Colonic mucosa (tissue), 4 donors: ENCODE data around the gene SLAMF9. TPM values are rescaled to one million over a fixed set of nuclear protein-coding genes. Genes with fewer than 3 reads are reported as not detected.

ENCODE experiments used
- DNase-seq: peaks from one replicate; pipeline ENCODE4 v3.0.0-alpha.2; 2020
- H3K27ac ChIP-seq: fragments of 200-600 bp; one replicate; pipeline ENCODE4 v1.8.0; 2021
- H3K27me3 ChIP-seq: fragments of 200-600 bp; one replicate; pipeline ENCODE4 v1.8.0; 2021
- H3K36me3 ChIP-seq: fragments of 200-600 bp; one replicate; pipeline ENCODE4 v1.8.0; 2021
- H3K4me1 ChIP-seq: fragments of 200-600 bp; one replicate; pipeline ENCODE4 v1.8.0; 2021; ENCODE audit warnings: mild to moderate bottlenecking
- H3K4me3 ChIP-seq: fragments of 200-600 bp; one replicate; pipeline ENCODE4 v1.8.0; 2021
- H3K9ac ChIP-seq, 2 donors: one replicate each; pipeline ENCODE4 v1.7.0; 2013; ENCODE audit warnings: control low read depth in 2 of 2, low read depth in 2 of 2, low read length in 2 of 2
- H3K9me3 ChIP-seq: fragments of 200-600 bp; one replicate; pipeline ENCODE4 v1.8.0; 2021
- intact Hi-C: fragments of 100-400 bp; cut with DNase I; formaldehyde crosslinking; loops from one replicate; pipeline ENCODE4 v1.14.1; 2022
- total RNA-seq, 2 donors: library from RNA; stranded (reverse); fragmentation: NEBNext Ultra II Directional in 1 of 2; extraction: Animal tissue kit (Norgen Biotek cat#: 25700) in 1 of 2; gene quantifications; one replicate each; pipeline ENCODE4 v1.2.1, GENCODE V29; 2021
- TF ChIP-seq, protein P1 (sequence below): fragments of 200-600 bp; IDR thresholded peaks from one replicate; pipeline ENCODE4 v1.8.0; 2022; ENCODE audit warnings: antibody characterized with exemption, mild to moderate bottlenecking
- donor health status: healthy.
- donor health status: DM: no; HTN: no; CAD: no.
- donor health status: DM: no; HTN: no; CAD: no.

Gene SLAMF9
- total RNA-seq, 2 donors from 2014 or later: not detected

- Histone ChIP-seq H3K4me3 (peak overlapping the region; percentile 30), H3K4me1 (no peaks in the 10 kb centered on the region), H3K27me3 (no peaks in the 10 kb centered on the region), H3K9me3 (no peaks in the 10 kb centered on the region), H3K27ac (peak overlapping the region; percentile 83), H3K36me3 (no peaks in the 10 kb centered on the region), H3K9ac (peak overlapping the region in 1 of 2 donors; percentile 67)
- DNase-seq: peak; percentile 81
- intact Hi-C loops: no loop called here
- TF ChIP-seq, protein P1, sequence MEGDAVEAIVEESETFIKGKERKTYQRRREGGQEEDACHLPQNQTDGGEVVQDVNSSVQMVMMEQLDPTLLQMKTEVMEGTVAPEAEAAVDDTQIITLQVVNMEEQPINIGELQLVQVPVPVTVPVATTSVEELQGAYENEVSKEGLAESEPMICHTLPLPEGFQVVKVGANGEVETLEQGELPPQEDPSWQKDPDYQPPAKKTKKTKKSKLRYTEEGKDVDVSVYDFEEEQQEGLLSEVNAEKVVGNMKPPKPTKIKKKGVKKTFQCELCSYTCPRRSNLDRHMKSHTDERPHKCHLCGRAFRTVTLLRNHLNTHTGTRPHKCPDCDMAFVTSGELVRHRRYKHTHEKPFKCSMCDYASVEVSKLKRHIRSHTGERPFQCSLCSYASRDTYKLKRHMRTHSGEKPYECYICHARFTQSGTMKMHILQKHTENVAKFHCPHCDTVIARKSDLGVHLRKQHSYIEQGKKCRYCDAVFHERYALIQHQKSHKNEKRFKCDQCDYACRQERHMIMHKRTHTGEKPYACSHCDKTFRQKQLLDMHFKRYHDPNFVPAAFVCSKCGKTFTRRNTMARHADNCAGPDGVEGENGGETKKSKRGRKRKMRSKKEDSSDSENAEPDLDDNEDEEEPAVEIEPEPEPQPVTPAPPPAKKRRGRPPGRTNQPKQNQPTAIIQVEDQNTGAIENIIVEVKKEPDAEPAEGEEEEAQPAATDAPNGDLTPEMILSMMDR: no peak
Measured at GRCh38 chr1:159960721-159961381, 6.8 kb upstream of the SLAMF9 start.

- Histone ChIP-seq H3K9ac (no peak overlapping the region), H3K4me1 (no peaks in the 10 kb centered on the region), H3K9me3 (no peaks in the 10 kb centered on the region), H3K27me3 (no peaks in the 10 kb centered on the region), H3K27ac (no peak overlapping the region), H3K4me3 (no peak overlapping the region), H3K36me3 (no peaks in the 10 kb centered on the region)
- TF ChIP-seq, protein P1: no peak
- no peak for DNase-seq
- intact Hi-C loops: no loop called here
Measured at GRCh38 chr1:159959451-159959850, 5.4 kb upstream of the SLAMF9 start.

DNA sequence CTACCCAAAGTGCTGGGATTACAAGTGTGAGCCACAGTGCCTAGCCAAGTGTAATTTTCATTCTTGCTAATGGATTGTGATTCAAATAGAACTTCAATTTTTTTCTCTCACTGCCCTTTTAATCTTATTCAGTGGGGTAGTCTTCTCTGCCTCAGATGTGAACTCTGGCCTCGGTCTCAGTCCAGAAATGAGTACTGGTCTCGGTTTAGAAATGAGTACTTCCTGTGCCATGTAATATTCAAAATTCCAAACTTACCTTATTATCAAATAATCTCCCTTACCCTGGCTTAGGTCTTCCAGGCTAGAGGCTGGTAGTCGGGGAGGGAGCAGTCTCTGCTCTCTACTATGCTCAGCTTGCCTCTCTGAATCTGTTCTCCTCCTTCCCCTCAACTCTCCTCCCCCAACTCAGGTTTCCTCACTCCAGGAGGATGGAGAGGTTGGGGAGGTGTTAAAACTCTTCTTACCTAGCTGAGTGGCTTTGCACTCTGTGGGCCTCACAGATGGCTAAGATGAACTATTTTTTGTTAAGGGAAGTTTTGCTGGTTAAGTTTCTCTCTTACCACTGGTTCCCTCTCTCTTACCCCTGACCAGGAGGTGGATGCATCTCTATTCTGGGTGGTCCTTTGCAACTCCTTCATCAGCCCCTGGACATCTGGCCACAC, 4.8 kb upstream of the SLAMF9 start:
- no peak overlapping the region for H3K9ac ChIP-seq
- H3K27me3 ChIP-seq: no peaks in the 10 kb centered on the region
- H3K4me1 ChIP-seq: no peaks in the 10 kb centered on the region
- H3K36me3 ChIP-seq: no peaks in the 10 kb centered on the region
- H3K9me3 ChIP-seq: no peaks in the 10 kb centered on the region
- intact Hi-C loops: no loop called here
- TF ChIP-seq, protein P1: no peak
- no peak overlapping the region for H3K27ac ChIP-seq
- no peak for DNase-seq
- no peak overlapping the region for H3K4me3 ChIP-seq

- Histone ChIP-seq H3K9ac (peak overlapping the region in 1 of 2 donors; percentile 26), H3K27me3 (no peaks in the 10 kb centered on the region), H3K36me3 (no peaks in the 10 kb centered on the region), H3K4me3 (no peak overlapping the region), H3K27ac (no peak overlapping the region), H3K4me1 (no peaks in the 10 kb centered on the region), H3K9me3 (no peaks in the 10 kb centered on the region)
- TF ChIP-seq, protein P1: no peak
- no peak for DNase-seq
- intact Hi-C loops: no loop called here
Measured at GRCh38 chr1:159957824-159958268, 3.8 kb upstream of the SLAMF9 start.

DNA sequence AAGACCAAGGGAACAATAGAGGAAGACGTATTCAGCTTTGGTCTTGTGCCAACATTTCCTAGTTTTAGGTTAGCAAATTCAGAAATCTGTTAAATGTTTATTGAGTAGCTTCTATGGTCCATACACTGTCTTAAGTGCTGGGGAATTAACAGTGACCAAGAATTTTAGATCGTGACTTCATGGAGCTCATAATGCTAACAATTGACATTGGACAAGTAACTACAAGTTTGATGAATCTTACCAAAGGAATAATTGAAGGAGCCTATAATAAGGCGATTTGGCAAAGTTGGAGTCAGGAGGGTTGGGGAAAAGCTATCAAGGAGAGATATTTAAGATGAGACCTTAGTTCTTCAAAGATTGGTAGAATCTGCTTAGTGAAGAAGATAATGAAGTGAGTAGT, 1.4 kb upstream of the SLAMF9 start:
- no peak overlapping the region for H3K4me3 ChIP-seq
- DNase-seq: no peak
- H3K36me3 ChIP-seq: no peaks in the 10 kb centered on the region
- intact Hi-C loops: no loop called here
- H3K27me3 ChIP-seq: no peaks in the 10 kb centered on the region
- H3K9me3 ChIP-seq: no peaks in the 10 kb centered on the region
- no peak overlapping the region for H3K9ac ChIP-seq
- TF ChIP-seq, protein P1: no peak
- H3K27ac ChIP-seq: no peak overlapping the region
- H3K4me1 ChIP-seq: no peaks in the 10 kb centered on the region
